ENCODE results near the gene MSI2.

MSI2 gene

DNA sequence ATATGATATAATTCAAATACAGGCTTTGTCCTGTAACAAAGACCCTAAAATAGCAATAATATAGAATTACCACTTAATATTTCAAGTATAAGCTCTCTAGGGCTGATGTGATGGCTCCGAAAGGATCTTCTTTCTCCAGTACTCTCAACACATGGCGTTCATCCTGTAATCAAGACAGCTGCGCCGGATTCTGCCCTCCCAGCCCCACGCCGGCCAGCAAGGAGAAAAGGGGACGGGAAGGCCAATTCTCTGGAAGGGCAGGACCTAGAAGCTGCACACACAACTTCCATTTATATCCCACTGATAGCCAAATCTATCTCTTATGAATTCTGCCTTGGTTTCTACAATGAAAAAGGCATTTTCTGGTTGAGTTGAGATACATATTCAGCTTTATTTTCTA, 456.8 kb downstream of the MSI2 start:
- TF ChIP-seq TEAD4 (IDR thresholded peaks at IDR 0.05) (no peak), CEBPB (IDR thresholded peaks at IDR 0.05) (no peak)

DNA sequence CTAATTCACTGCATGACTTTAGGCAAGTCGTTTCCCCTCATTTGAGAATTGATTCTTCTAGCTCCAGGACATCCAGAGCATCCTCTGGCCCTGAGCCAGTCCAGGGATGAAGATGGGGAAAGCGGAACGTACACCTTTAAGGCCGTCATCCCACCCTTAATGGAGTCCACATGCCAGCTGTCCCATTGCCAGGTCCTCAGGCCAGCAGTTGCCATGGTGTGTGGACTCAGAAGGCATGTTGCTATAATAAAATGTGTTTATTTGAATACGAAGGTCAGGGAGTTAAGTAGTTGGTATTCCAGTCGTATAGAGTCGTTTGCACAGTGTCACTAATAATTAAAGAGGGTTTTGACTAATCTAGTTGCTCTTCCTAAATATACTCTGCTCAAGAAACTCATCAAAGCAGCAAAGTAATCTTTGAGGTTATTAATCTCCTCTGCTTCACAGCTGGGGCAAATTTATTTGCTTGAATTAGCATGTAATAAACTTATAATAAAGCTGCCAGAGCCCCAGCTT, 458.4 kb downstream of the MSI2 start:
- TF ChIP-seq TAF1 (IDR thresholded peaks at IDR 0.05; ENCODE audit: low read depth) (no peak), TEAD4 (IDR thresholded peaks at IDR 0.05) (no peak), TCF12 (IDR thresholded peaks at IDR 0.05; ENCODE audit: low read depth) (no peak), MAX (IDR thresholded peaks at IDR 0.05) (no peak), USF1 (IDR thresholded peaks at IDR 0.05) (no peak), ZBTB7A (IDR thresholded peaks at IDR 0.05; ENCODE audit: low read depth) (no peak), YY1 (IDR thresholded peaks at IDR 0.05; ENCODE audit: low read depth) (no peak), FOXM1 (IDR thresholded peaks at IDR 0.05; ENCODE audit: borderline replicate concordance, low read depth) (no peak), EGR1 (IDR thresholded peaks at IDR 0.05) (no peak), CEBPB (IDR thresholded peaks at IDR 0.05) (no peak), CREB1 (IDR thresholded peaks at IDR 0.05; ENCODE audit: low read depth) (no peak), RAD21 (IDR thresholded peaks at IDR 0.05; ENCODE audit: low read depth) (no peak), NFIC (IDR thresholded peaks at IDR 0.05) (no peak), EP300 (IDR thresholded peaks at IDR 0.05; ENCODE audit: borderline replicate concordance) (no peak)
- TF ChIP-seq, protein P1, sequence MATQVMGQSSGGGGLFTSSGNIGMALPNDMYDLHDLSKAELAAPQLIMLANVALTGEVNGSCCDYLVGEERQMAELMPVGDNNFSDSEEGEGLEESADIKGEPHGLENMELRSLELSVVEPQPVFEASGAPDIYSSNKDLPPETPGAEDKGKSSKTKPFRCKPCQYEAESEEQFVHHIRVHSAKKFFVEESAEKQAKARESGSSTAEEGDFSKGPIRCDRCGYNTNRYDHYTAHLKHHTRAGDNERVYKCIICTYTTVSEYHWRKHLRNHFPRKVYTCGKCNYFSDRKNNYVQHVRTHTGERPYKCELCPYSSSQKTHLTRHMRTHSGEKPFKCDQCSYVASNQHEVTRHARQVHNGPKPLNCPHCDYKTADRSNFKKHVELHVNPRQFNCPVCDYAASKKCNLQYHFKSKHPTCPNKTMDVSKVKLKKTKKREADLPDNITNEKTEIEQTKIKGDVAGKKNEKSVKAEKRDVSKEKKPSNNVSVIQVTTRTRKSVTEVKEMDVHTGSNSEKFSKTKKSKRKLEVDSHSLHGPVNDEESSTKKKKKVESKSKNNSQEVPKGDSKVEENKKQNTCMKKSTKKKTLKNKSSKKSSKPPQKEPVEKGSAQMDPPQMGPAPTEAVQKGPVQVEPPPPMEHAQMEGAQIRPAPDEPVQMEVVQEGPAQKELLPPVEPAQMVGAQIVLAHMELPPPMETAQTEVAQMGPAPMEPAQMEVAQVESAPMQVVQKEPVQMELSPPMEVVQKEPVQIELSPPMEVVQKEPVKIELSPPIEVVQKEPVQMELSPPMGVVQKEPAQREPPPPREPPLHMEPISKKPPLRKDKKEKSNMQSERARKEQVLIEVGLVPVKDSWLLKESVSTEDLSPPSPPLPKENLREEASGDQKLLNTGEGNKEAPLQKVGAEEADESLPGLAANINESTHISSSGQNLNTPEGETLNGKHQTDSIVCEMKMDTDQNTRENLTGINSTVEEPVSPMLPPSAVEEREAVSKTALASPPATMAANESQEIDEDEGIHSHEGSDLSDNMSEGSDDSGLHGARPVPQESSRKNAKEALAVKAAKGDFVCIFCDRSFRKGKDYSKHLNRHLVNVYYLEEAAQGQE (IDR thresholded peaks at IDR 0.05; ENCODE audit: low read depth): no peak

- no peak for TF ChIP-seq YY1 (IDR thresholded peaks at IDR 0.05; ENCODE audit: low read depth)
Observed at GRCh38 chr17:57715981-57716380, 459.7 kb downstream of the MSI2 start.

- TF ChIP-seq USF1 (IDR thresholded peaks at IDR 0.05) (no peak), YY1 (IDR thresholded peaks at IDR 0.05; ENCODE audit: low read depth) (no peak), FOXM1 (IDR thresholded peaks at IDR 0.05; ENCODE audit: borderline replicate concordance, low read depth) (no peak), MAX (IDR thresholded peaks at IDR 0.05) (no peak)
Observed at GRCh38 chr17:57718878-57719277, 462.6 kb downstream of the MSI2 start.

DNA sequence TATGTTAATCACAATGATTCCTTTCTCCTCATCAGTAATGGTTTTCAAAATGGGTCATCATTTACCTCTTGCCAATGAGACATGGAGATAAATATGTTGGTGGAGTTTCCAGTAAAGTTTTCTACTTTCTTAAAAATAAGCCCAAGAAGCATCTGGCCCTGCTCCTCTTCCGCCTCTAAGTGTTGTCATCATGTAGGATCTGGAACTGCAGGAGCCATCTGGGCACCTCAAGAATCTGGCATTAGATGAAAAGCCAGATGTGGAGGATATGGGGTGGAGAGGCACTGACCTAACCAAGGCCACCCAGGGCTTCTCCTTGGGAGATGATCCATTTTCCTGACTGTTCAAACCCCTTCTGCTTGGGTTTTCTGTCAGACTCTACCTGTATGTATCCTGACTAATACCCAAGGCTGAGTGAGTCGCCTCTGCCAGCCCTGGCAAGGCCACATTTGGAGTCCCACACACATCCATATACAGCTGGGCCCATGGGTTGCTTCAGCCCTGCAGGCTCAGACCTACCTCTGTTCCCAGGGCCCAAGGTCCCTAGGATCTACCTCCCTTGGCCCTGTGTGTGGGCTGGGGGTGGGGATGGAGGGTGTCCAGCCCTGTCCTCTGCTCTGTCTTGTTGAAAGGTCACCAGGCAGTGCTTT, 464.2 kb downstream of the MSI2 start:
- TF ChIP-seq, protein P1 (IDR thresholded peaks at IDR 0.05; ENCODE audit: low read depth): no peak
- TF ChIP-seq EP300 (IDR thresholded peaks at IDR 0.05; ENCODE audit: borderline replicate concordance) (no peak), ZBTB7A (IDR thresholded peaks at IDR 0.05; ENCODE audit: low read depth) (no peak), USF1 (IDR thresholded peaks at IDR 0.05) (no peak), TCF12 (IDR thresholded peaks at IDR 0.05; ENCODE audit: low read depth) (no peak), MAX (IDR thresholded peaks at IDR 0.05) (no peak)

GRCh38 chr17:57721967-57722703, 465.8 kb downstream of the MSI2 start:
- TF ChIP-seq YY1 (IDR thresholded peaks at IDR 0.05; ENCODE audit: low read depth) (no peak), MAX (IDR thresholded peaks at IDR 0.05) (no peak), TEAD4 (IDR thresholded peaks at IDR 0.05) (no peak), NFIC (IDR thresholded peaks at IDR 0.05) (no peak), ZBTB7A (IDR thresholded peaks at IDR 0.05; ENCODE audit: low read depth) (no peak), RAD21 (IDR thresholded peaks at IDR 0.05; ENCODE audit: low read depth) (no peak), USF1 (IDR thresholded peaks at IDR 0.05) (no peak), TCF12 (IDR thresholded peaks at IDR 0.05; ENCODE audit: low read depth) (no peak), FOXM1 (IDR thresholded peaks at IDR 0.05; ENCODE audit: borderline replicate concordance, low read depth) (no peak), EGR1 (IDR thresholded peaks at IDR 0.05) (no peak), CEBPB (IDR thresholded peaks at IDR 0.05) (no peak), EP300 (IDR thresholded peaks at IDR 0.05; ENCODE audit: borderline replicate concordance) (no peak), CREB1 (IDR thresholded peaks at IDR 0.05; ENCODE audit: low read depth) (no peak), TAF1 (IDR thresholded peaks at IDR 0.05; ENCODE audit: low read depth) (no peak)
- TF ChIP-seq, protein P1 (IDR thresholded peaks at IDR 0.05; ENCODE audit: low read depth): no peak

All from Ishikawa (cell line).